HG03575 (cell line): ENCODE data around the gene ANKRD33B.
"Not testable (repeated sequence)": the region's sequence is repeated elsewhere in the genome, so short reads cannot be mapped to it uniquely, and the experiment has no call there.

ENCODE experiments used
- ATAC-seq: cut with Tn5 transposase; IDR thresholded peaks from one replicate; pipeline ENCODE4 v1.9.1; 2021; ENCODE audit not compliant: unreplicated experiment, insufficient number of reproducible peaks, low FRiP score; ENCODE audit errors: extremely low read depth

Gene ANKRD33B

GRCh38 chr5:10553476-10553875 is 10.4 kb upstream of the ANKRD33B start:
- ATAC-seq, result no peak

GRCh38 chr5:10555277-10555684 is 8.6 kb upstream of the ANKRD33B start:
- no peak for ATAC-seq

GRCh38 chr5:10556289-10556807 is 7.5 kb upstream of the ANKRD33B start:
- no peak for ATAC-seq

GRCh38 chr5:10556893-10557746 is 6.8 kb upstream of the ANKRD33B start:
- no peak for ATAC-seq

- no peak for ATAC-seq
These were observed 4.7 kb upstream of the ANKRD33B start for GRCh38 chr5:10559151-10559550.

- ATAC-seq, result no peak
These were observed 4.0 kb upstream of the ANKRD33B start for GRCh38 chr5:10559871-10560270.

GRCh38 chr5:10562201-10563109 is 1.4 kb upstream of the ANKRD33B start:
- no peak for ATAC-seq

- no peak for ATAC-seq
These were observed 543 bp upstream of the ANKRD33B start for GRCh38 chr5:10563110-10563944.

- no peak for ATAC-seq
These were observed 1.2 kb downstream of the ANKRD33B start for GRCh38 chr5:10564838-10565784.

GRCh38 chr5:10565785-10566542 is 2.1 kb downstream of the ANKRD33B start:
- no peak for ATAC-seq

GRCh38 chr5:10566543-10567068 is 2.7 kb downstream of the ANKRD33B start:
- no peak for ATAC-seq

GRCh38 chr5:10567121-10567591 is 3.3 kb downstream of the ANKRD33B start:
- ATAC-seq, result no peak

- ATAC-seq, result no peak
These were observed 4.0 kb downstream of the ANKRD33B start for GRCh38 chr5:10567781-10568321.

- not testable (repeated sequence) for ATAC-seq
These were observed 6.7 kb downstream of the ANKRD33B start for GRCh38 chr5:10570540-10570939.

- ATAC-seq, result no peak
These were observed 8.6 kb downstream of the ANKRD33B start for GRCh38 chr5:10572451-10572850.

- no peak for ATAC-seq
These were observed 9.7 kb downstream of the ANKRD33B start for GRCh38 chr5:10573487-10574145.
